HEK293 (cell line): ENCODE results near the gene SPEG.

Experiments
- CTCF ChIA-PET: fragments of 350-600 bp; formaldehyde crosslinking; extraction: SDS; loops from one replicate; lab custom pipeline; 2021; ENCODE audit warnings: antibody characterized with exemption; lab: Yijun Ruan, JAX
- POLR2A ChIA-PET: fragments of 300-600 bp; formaldehyde crosslinking; extraction: SDS; loops from one replicate; lab custom pipeline; 2020; ENCODE audit warnings: antibody characterized with exemption, inconsistent platforms; lab: Yijun Ruan, JAX
- H3K27ac ChIP-seq: fragments of 200-500 bp; sonication (Bioruptor generic); 2 replicates; pipeline ENCODE4 v1.5.1; 2014; ENCODE audit warnings: low read depth, low read length, control low read depth, inconsistent platforms; ENCODE audit errors: extremely low read depth
- H3K36me3 ChIP-seq, 2 experiments: fragments of 200-500 bp in 1 of 2; sonication (Bioruptor generic) in 1 of 2; 1 replicate in 1 of 2; 2 replicates in 1 of 2; pipeline ENCODE4 v1.5.1; 2014 to 2017; ENCODE audit warnings: inconsistent platforms in 2 of 2, low read length in 2 of 2; ENCODE audit not compliant: control insufficient read depth in 2 of 2, insufficient read depth in 1 of 2
- H3K4me1 ChIP-seq: fragments of 200-500 bp; sonication (Bioruptor generic); 2 replicates; pipeline ENCODE4 v1.5.1; 2014; ENCODE audit warnings: mild to moderate bottlenecking, low read length, inconsistent platforms; ENCODE audit not compliant: control insufficient read depth, insufficient read depth
- H3K4me3 ChIP-seq: 2 replicates; pipeline ENCODE4 v1.5.1; 2011; ENCODE audit warnings: low read depth, mild to moderate bottlenecking, control low read depth, low read length, moderate library complexity
- H3K9me3 ChIP-seq: fragments of 200-500 bp; sonication (Bioruptor generic); 2 replicates; pipeline ENCODE4 v1.5.1; 2014; ENCODE audit warnings: low read depth, low read length, inconsistent platforms; ENCODE audit not compliant: control insufficient read depth, insufficient read depth
- BCL11B ChIP-seq: fragments of 450-650 bp; formaldehyde crosslinking; IDR thresholded peaks from 2 replicates; pipeline ENCODE4 v1.5.1; 2016; ENCODE audit warnings: low read depth, missing biosample characterization, missing genetic modification characterization
- BCL6B ChIP-seq: fragments of 450-650 bp; formaldehyde crosslinking; IDR thresholded peaks from 2 replicates; pipeline ENCODE4 v1.5.1; 2017; ENCODE audit warnings: missing biosample characterization, missing genetic modification characterization
- EGR2 ChIP-seq: fragments of 450-650 bp; formaldehyde crosslinking; IDR thresholded peaks from 2 replicates; pipeline ENCODE4 v1.5.1; 2016; ENCODE audit warnings: low read depth, missing biosample characterization, missing genetic modification characterization
- GLI2 ChIP-seq: fragments of 450-650 bp; formaldehyde crosslinking; IDR thresholded peaks from 2 replicates; pipeline ENCODE4; 2017; ENCODE audit warnings: missing biosample characterization, missing genetic modification characterization, low read depth, borderline replicate concordance
- HOXA7 ChIP-seq: sonication (generic); formaldehyde crosslinking; IDR thresholded peaks from 2 replicates; pipeline ENCODE4 v1.8.1; 2022; ENCODE audit warnings: missing genetic modification reagents, borderline replicate concordance
- OVOL3 ChIP-seq: fragments of 450-650 bp; formaldehyde crosslinking; IDR thresholded peaks from 2 replicates; pipeline ENCODE4 v1.5.1; 2016; ENCODE audit warnings: missing biosample characterization, missing genetic modification characterization
- PRDM10 ChIP-seq: fragments of 450-650 bp; formaldehyde crosslinking; IDR thresholded peaks from 2 replicates; pipeline ENCODE4 v1.5.1; 2016; ENCODE audit warnings: missing biosample characterization, missing genetic modification characterization
- PRDM6 ChIP-seq: fragments of 450-650 bp; formaldehyde crosslinking; IDR thresholded peaks from 2 replicates; pipeline ENCODE4 v1.5.1; 2017; ENCODE audit warnings: missing biosample characterization, missing genetic modification characterization
- SALL2 ChIP-seq: fragments of 450-650 bp; formaldehyde crosslinking; IDR thresholded peaks from 2 replicates; pipeline ENCODE4 v1.5.0; 2017; ENCODE audit warnings: missing biosample characterization, mild to moderate bottlenecking, missing genetic modification characterization, borderline replicate concordance
- SP2 ChIP-seq: fragments of 450-650 bp; formaldehyde crosslinking; IDR thresholded peaks from 2 replicates; pipeline ENCODE4 v1.5.1; 2016; ENCODE audit warnings: missing biosample characterization, missing genetic modification characterization
- ZBTB11 ChIP-seq: fragments of 450-650 bp; formaldehyde crosslinking; conservative IDR thresholded peaks from 2 replicates; pipeline ENCODE4 v1.5.1; 2016; ENCODE audit warnings: low read depth, missing biosample characterization, missing genetic modification characterization
- ZBTB17 ChIP-seq: fragments of 450-650 bp; formaldehyde crosslinking; IDR thresholded peaks from 2 replicates; pipeline ENCODE4 v1.5.1; 2016; ENCODE audit warnings: missing biosample characterization, missing genetic modification characterization
- ZFHX2 ChIP-seq: fragments of 450-650 bp; formaldehyde crosslinking; conservative IDR thresholded peaks from 2 replicates; pipeline ENCODE4 v1.5.1; 2016; ENCODE audit warnings: missing biosample characterization, missing genetic modification characterization
- ZFP41 ChIP-seq: fragments of 450-650 bp; formaldehyde crosslinking; IDR thresholded peaks from 2 replicates; pipeline ENCODE4 v1.5.1; 2016; ENCODE audit warnings: missing biosample characterization, missing genetic modification characterization, borderline replicate concordance
- ZIC2 ChIP-seq: fragments of 450-650 bp; formaldehyde crosslinking; IDR thresholded peaks from 2 replicates; pipeline ENCODE4 v1.5.1; 2016; ENCODE audit warnings: missing biosample characterization, missing genetic modification characterization
- ZNF121 ChIP-seq: fragments of 450-650 bp; formaldehyde crosslinking; IDR thresholded peaks from 2 replicates; pipeline ENCODE4 v1.5.1; 2016; ENCODE audit warnings: missing biosample characterization, missing genetic modification characterization
- ZNF221 ChIP-seq: fragments of 450-650 bp; formaldehyde crosslinking; IDR thresholded peaks from 2 replicates; pipeline ENCODE4 v1.5.1; 2017; ENCODE audit warnings: missing biosample characterization, missing genetic modification characterization, borderline replicate concordance
- ZNF24 ChIP-seq: fragments of 450-650 bp; formaldehyde crosslinking; IDR thresholded peaks from 2 replicates; pipeline ENCODE4 v1.5.1; 2016; ENCODE audit warnings: missing biosample characterization, missing genetic modification characterization
- ZNF248 ChIP-seq: fragments of 450-650 bp; formaldehyde crosslinking; IDR thresholded peaks from 2 replicates; pipeline ENCODE4 v1.5.1; 2017; ENCODE audit warnings: missing biosample characterization, missing genetic modification characterization
- ZNF311 ChIP-seq: fragments of 450-650 bp; formaldehyde crosslinking; IDR thresholded peaks from 2 replicates; pipeline ENCODE4 v1.5.1; 2017; ENCODE audit warnings: missing biosample characterization, missing genetic modification characterization, borderline replicate concordance
- ZNF354C ChIP-seq: fragments of 450-650 bp; formaldehyde crosslinking; IDR thresholded peaks from 2 replicates; pipeline ENCODE4 v1.5.1; 2016; ENCODE audit warnings: missing biosample characterization, missing genetic modification characterization, low read depth, borderline replicate concordance
- ZNF398 ChIP-seq: fragments of 450-650 bp; formaldehyde crosslinking; IDR thresholded peaks from 2 replicates; pipeline ENCODE4 v1.5.1; 2017; ENCODE audit warnings: missing biosample characterization, missing genetic modification characterization
- ZNF416 ChIP-seq: fragments of 450-650 bp; formaldehyde crosslinking; IDR thresholded peaks from 2 replicates; pipeline ENCODE4 v1.5.1; 2016; ENCODE audit warnings: missing biosample characterization, missing genetic modification characterization
- ZNF548 ChIP-seq: fragments of 450-650 bp; formaldehyde crosslinking; IDR thresholded peaks from 2 replicates; pipeline ENCODE4 v1.5.1; 2016; ENCODE audit warnings: missing biosample characterization, missing genetic modification characterization
- ZNF600 ChIP-seq: fragments of 450-650 bp; formaldehyde crosslinking; IDR thresholded peaks from 2 replicates; pipeline ENCODE4 v1.5.1; 2016; ENCODE audit warnings: missing biosample characterization, missing genetic modification characterization
- ZNF610 ChIP-seq: fragments of 450-650 bp; formaldehyde crosslinking; IDR thresholded peaks from 2 replicates; pipeline ENCODE4 v1.5.1; 2016; ENCODE audit warnings: missing biosample characterization, missing genetic modification characterization, borderline replicate concordance
- ZNF670 ChIP-seq: fragments of 450-650 bp; formaldehyde crosslinking; IDR thresholded peaks from 2 replicates; pipeline ENCODE4 v1.5.1; 2016; ENCODE audit warnings: missing biosample characterization, missing genetic modification characterization, low read depth

SPEG gene

GRCh38 chr2:219444566-219445091 is 10.0 kb downstream of the SPEG start (continued):
- TF ChIP-seq ZNF610 = no peak

GRCh38 chr2:219445220-219445640 is 10.6 kb downstream of the SPEG start:
- CTCF ChIA-PET = interaction anchor here (0.6 to 0.7 kb wide), 2 partner anchors 41 to 153 kb away, joined by 3 read pairs; no protein-coding TSS in a partner anchor
- no peak overlapping the region for H3K27ac ChIP-seq
- POLR2A ChIA-PET = no interaction called here

GRCh38 chr2:219446101-219446504 is 11.5 kb downstream of the SPEG start:
- H3K4me3 ChIP-seq = no peak overlapping the region
- H3K36me3 ChIP-seq = peaks cover 0 to 38% of the 10 kb centered on the region in 2 experiments; a peak in 1 of 3 replicates
- POLR2A ChIA-PET = interaction anchor here (1.4 kb wide), 1 partner anchor 52 kb away, joined by 8 read pairs; the partner anchor contains the start of gene GMPPA
- CTCF ChIA-PET = interaction anchor here (0.6 to 1.1 kb wide), 2 partner anchors 13 to 64 kb away, joined by 3 to 7 read pairs; no protein-coding TSS in a partner anchor
- no peaks in the 10 kb centered on the region for H3K4me1 ChIP-seq
- no peak overlapping the region for H3K27ac ChIP-seq
- no peaks in the 10 kb centered on the region for H3K9me3 ChIP-seq
- TF ChIP-seq PRDM10 (tag by site-specific recombination) (peak; percentile 72), BCL6B (tag by site-specific recombination) (no peak), ZNF311 (tag by site-specific recombination) (no peak), ZBTB11 (tag by site-specific recombination) (peak; percentile 19; the same call in 1 of the 2 replicates), ZNF354C (no peak), ZNF600 (tag by site-specific recombination) (0 out of 2 replicates have a peak, but pooled peaks have one; percentile 12), PRDM6 (tag by site-specific recombination) (no peak), ZBTB17 (tag by site-specific recombination) (0 out of 2 replicates have a peak, but pooled peaks have one; percentile 20), ZNF416 (tag by site-specific recombination) (no peak)

More at GRCh38 chr2:219445220-219445640, 10.6 kb downstream of the SPEG start:
- TF ChIP-seq EGR2 (peak; percentile 95), SP2 (tag by site-specific recombination) (no peak), BCL11B (no peak), ZNF121 (tag by site-specific recombination) (no peak), HOXA7 (CRISPR knock-in tag) (no peak), ZFHX2 (tag by site-specific recombination) (peak; percentile 97), ZNF398 (tag by site-specific recombination) (no peak), ZFP41 (tag by site-specific recombination) (no peak), ZNF248 (tag by site-specific recombination) (no peak), ZNF548 (tag by site-specific recombination) (no peak), ZNF600 (tag by site-specific recombination) (peak; percentile 50; the same call in 1 of the 2 replicates), SALL2 (no peak), ZIC2 (tag by site-specific recombination) (peak; percentile 63), ZNF24 (0 out of 2 replicates have a peak, but pooled peaks have one; percentile 24), OVOL3 (tag by site-specific recombination) (no peak), ZNF221 (tag by site-specific recombination) (no peak), ZNF670 (tag by site-specific recombination) (no peak), GLI2 (tag by site-specific recombination) (no peak)
- TF ChIP-seq, all 188 proteins: peak for 5
- Histone ChIP-seq H3K4me3 (no peak overlapping the region), H3K9me3 (no peaks in the 10 kb centered on the region), H3K4me1 (no peaks in the 10 kb centered on the region), H3K36me3 (peaks cover 0 to 29% of the 10 kb centered on the region in 2 experiments; a peak in 1 of 3 replicates)
